ENCODE results near the gene CTSO.
A peak's percentile ranks its signal among the peaks of the same experiment; 100 is the strongest.

The CTSO gene, protein sequence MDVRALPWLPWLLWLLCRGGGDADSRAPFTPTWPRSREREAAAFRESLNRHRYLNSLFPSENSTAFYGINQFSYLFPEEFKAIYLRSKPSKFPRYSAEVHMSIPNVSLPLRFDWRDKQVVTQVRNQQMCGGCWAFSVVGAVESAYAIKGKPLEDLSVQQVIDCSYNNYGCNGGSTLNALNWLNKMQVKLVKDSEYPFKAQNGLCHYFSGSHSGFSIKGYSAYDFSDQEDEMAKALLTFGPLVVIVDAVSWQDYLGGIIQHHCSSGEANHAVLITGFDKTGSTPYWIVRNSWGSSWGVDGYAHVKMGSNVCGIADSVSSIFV

DNA sequence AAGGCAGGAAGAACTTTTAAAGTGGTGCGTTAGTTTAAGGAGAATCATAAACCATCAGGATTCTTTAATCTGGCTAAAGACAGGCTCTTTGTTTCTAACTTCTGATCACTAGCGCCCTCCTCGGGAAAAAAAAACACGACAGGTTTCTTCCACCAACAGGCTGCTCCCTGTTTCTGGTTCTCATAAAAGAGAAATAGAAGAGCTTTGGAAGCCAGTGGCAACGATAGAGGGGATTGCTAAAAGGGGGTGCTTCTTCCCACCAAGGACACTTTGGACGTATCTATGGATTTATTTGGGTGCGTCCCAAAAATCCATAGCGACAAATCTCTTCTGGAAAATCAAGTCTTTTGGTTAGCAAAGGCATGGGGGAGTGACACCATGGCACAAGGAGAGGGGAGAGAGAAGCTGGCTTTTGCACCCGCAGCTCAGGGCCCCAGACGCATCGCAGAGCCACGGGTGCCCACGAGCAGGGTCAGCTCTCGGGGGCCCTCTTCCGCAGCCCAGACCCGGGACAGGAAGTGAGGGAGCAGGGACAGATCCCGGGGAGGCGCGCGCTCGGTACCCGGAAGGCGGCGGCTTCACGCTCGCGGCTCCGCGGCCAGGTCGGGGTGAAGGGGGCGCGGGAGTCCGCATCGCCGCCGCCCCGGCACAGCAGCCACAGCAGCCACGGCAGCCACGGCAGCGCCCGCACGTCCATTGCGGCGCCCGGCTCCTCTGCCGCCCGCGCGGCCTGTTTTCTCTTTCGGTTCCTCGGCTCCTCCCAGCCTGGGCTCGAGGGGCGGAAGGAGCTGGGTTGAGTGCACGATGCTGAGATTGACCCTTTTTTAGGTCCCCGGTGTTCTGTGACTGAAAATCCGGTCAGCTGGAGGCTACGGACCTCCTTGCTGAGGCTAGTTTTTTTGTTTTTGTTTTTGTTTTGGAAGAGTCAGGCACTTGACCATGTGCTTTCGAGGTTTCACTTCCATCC, at the start of gene CTSO:
CTSO (minus strand) TSS at position 716 of the 967 bp plus-strand sequence; CDS start at position 697, 19 bp downstream.
- DNase-seq (ENCODE audit: low spot score), result peak; percentile 83

DNA sequence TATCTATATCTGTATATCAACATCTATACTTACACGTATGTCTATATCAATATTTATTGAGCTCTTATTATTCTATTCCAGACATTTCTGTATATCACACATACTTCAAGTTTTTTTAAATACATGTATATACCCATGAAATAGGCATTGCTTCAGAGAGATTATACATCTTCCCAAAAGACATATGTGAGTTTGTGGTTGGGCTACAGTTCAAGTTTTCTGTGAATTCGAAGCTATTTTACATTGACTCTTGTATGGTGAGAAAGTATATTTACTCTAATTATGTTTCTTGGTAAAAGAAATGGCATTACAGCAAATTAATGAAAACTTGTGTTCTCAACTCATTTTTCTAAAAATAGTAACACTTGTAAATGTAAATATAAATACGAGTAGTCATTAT, 46.8 kb upstream of the CTSO start:
- DNase-seq (ENCODE audit: low spot score), result no peak

DNA sequence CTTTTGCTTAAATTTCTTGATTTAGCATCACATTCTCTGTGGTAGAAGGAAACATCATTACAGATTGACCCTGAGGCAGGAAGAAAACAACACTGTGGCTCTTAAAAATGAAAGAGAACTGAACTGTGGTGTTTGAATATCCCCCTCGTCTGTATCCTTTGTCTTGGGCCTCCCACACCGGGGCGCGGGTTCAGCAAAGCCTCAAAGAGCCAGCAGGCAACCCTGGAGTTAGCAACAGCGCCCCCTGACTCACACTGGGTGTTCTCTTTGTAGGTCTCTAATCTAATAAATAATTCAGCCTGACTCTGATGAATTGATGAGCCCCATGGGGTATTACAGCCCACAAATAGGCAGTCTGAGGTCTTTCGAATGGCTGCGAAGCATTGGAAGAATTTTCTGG, 46.1 kb upstream of the CTSO start:
- no peak for DNase-seq (ENCODE audit: low spot score)

DNA sequence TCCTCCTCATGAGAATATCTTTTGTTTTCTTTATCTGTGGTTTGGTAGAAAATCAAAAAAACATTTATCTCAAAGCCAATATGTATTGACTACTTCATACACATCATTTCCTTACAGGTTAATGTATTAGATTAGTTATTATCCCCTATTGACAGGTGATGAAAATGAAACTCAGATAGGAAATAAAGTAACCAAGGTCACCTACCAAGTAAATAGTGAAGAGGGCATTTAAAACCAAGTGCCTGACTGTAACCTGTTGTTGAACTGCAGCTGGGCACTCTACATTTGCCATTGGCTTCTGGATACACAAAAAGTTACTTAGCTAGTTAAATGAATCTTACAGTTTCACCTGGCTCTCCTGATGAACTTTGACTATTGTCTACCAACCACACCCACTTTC, 41.4 kb upstream of the CTSO start:
- DNase-seq (ENCODE audit: low spot score), result no peak

DNA sequence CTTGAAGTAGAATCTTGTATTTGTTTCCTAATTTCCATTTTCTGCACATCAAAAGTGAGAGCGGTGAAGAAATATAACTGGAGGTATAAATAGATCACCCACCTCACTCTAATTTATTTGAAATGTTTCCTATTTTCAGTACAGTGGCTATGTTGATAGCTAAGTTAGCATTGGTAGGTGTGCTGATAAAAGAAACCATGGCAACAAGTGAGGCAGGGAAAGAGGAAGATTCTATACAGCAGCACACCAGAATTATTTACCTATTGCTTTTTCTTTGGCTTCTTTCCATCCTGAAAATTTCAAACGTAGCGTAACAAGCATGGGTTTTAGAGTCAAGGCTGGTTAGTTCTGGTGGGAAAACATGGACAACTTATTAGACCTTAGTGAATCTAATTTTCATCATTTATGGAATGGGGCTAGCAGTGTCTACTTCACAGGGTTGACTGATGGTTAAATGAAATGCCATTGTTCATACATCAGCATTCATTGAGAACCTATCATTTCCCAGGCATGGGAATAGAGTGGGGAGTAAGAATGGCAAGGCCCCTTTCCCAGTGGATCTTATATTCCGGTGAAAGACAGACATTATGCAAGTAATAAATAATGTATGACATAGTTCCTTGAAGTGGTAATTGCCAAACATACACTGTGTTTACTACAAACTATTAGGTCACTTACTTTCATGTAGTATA, 30.6 kb upstream of the CTSO start:
- no peak for DNase-seq (ENCODE audit: low spot score)

DNA sequence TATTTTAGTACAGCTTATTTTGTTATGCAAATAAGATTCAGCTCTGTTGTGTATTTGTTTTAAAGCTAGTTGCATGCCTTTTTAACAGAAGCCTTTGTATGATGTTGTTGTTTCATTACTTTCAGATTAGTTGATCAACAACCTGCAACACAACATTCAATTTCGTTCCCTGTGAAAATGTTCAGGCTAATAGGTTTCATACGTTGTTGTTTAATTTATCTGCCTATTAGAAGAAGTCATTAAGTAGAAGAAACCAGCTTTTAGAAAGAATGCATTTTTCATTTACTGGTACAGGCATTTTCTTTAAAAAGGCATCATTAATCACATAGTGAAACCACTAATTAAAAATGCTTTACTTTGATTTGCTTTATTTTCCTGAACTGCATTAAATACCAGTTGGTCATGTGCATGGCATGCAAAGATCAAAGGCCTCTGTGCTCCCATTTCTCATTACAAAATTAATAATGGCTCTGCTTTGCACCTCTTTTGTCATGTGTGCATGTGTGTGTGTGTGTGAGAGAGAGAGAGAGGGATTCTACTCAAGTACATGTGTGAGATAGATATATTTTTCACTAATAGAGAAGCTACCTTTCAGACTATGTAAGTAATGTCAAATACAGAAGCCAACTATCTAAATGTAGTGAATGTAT, 29.2 kb upstream of the CTSO start:
- no peak for DNase-seq (ENCODE audit: low spot score)

DNA sequence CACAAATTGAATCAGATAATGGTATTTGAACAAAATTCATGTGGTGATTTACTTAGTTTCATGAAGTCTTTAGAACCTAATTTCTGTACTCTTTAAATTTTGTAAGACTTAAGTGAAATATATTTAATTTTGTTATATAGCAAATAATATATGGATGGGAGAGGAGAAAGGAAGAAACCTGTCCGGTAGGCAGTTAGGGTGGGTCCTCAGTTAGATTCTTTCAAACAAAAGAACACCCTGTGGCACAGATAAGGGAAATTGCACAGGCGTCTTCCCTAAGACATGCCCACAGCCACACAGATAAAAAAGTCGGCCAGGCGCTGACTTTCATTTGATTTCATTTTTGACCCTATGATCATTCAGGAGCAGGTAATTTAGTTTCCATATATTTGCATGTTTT, 25.1 kb upstream of the CTSO start:
- no peak for DNase-seq (ENCODE audit: low spot score)

DNA sequence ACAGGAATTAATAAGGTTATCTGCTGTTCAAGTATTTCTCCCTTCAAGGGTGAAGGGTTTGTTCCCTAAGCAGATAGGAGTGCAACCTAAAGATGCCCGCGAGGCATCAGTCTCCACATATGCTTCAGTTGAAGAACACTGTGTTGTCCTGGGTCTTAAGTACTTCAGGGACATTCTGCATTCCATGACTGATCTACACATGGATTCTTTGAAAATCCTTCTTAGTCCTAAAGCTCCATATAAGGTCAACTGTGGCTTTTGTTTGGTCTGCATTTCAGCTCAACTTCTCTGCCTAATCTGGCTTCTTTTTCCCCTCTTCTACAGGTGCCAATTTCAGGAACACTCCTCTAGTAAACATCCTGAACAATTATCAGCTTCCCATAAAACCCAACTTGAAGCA, 21.8 kb upstream of the CTSO start:
- no peak for DNase-seq (ENCODE audit: low spot score)

DNA sequence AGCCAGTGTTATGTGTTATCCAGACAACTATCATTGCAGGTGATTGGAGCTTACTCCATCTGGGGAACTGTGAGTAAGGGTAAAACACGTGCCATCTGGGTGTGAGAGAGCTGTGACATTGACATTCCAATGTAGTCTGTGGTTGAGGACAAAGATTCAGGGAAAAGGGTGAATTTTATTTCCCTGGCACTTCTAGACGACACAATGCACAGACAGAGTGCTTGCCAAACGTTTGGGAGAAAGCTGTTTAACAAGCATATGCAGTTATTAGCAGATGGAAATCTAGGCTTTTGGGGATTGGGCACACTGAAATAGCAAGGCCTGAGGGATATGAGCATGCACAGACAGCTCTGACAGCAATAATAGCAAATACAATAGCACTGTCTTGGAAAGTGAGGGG, 21.3 kb upstream of the CTSO start:
- DNase-seq (ENCODE audit: low spot score), result no peak

DNA sequence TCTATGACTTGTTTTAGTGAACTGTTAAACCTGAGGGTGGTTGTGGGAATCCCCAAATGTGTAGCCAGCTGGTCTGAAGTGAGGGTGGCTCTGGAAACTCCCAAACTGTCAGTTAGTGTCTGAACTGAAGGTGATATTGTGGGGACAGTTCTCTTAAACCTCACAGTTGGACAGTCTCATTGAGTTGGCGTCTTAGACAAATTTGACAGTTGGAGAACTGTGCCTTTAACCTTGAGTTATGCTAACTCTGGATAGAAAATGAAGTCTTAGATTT, 20.7 kb upstream of the CTSO start:
- no peak for DNase-seq (ENCODE audit: low spot score)

DNA sequence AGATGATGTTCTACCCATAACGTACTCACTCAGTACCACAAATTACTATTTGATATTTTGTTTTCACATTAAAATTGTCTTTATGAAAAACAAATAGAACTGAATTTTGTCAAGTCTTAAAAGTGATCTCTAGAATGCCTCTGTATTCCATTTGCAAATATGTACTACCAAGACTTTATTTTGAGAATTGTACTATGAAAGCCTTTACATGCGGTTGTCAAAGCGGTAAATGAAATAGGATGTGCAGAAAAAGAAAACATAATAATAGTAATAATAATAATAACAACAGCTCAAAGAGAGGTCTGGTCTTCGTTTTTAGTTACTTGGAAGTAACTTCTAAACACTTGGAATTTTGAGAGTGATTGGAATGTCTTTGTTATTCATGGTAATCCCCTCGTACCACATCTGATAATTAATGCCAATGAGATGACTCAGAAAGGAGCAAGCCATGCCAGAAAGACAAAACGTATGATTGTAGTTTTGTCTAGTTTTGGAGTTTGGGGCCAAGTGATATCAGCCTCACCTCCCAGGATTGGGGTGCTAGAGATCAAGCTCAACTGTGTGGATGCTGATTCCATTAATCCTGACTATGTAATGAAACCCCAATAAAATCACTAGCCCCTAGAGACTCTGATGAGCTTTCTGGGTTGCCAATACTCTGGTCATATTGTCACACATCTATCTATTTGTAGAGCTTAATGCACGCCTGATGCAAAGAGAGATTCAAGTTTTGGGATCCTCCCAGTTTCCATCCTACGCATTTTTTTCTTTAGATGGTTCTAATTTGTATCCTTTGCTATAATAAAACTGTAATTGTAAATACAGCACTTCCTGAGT, 20.2 kb upstream of the CTSO start:
- DNase-seq (ENCODE audit: low spot score), result peak; percentile 83

DNA sequence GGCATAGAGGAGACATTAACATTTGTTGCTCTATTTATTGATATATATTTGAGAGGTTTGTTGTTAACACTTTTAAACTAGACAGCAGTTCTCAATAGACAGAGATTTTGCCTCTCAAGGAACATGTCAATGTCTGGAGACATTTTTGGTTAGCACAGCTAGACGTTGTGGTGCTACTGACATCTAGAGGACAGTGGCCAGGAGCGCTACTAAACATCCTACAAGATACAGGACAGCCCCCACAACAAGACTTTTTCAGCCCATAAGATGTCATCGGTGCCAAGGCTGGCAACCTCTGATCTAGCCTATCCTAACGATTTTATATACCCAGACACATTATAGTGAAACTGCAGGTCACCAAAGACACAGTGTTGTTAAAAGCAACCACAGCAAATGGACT, 18.4 kb upstream of the CTSO start:
- DNase-seq (ENCODE audit: low spot score), result peak; percentile 54

DNA sequence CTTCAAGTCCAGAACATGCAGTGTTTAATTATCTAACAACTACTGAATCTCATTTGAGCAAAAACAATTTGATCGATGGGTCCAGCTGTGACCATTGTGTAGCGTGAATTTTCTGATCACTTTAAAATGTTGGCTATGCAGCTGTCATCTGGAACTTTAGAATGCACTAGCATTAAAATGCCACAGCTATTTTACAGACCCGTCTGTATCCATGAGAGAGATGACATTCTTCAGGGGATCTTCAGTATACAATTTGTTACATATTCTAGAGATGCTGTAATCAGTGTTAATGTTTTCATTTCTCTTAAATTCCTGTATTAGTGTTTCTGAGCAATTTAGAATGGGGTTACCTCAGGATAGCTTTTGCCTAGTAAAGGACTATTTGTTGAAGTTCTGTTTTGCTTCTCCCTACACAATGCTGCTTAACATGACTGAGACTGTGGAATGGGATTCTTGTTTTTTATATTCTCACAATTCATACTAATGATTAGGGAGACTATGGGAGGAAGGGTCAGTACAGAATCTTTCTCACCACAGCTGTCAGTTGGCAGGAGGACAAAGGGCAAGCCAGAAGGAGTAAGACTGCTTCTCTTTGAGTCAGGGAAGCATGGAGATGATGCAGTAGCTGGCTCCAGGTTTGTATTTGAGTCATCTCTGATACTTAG, 13.2 kb upstream of the CTSO start:
- no peak for DNase-seq (ENCODE audit: low spot score)

DNA sequence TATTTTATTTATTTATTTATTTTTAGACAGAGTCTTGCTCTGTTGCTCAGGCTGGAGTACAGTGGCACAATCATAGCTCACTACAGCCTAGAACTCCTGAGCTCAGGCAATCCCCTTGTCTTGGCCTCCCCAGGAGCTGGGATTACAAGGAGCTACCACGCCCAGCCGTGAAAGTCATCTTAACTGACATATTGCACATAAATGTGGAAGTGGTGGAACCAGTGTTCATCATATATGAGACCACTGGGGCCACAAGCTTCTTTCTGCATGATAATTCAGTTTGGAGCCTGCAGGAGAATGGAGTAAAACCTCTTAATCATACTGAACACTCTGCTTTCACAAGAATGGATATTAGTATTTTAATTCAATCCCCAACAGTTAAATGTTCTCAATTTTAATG, 12.5 kb upstream of the CTSO start:
- DNase-seq (ENCODE audit: low spot score), result no peak

DNA sequence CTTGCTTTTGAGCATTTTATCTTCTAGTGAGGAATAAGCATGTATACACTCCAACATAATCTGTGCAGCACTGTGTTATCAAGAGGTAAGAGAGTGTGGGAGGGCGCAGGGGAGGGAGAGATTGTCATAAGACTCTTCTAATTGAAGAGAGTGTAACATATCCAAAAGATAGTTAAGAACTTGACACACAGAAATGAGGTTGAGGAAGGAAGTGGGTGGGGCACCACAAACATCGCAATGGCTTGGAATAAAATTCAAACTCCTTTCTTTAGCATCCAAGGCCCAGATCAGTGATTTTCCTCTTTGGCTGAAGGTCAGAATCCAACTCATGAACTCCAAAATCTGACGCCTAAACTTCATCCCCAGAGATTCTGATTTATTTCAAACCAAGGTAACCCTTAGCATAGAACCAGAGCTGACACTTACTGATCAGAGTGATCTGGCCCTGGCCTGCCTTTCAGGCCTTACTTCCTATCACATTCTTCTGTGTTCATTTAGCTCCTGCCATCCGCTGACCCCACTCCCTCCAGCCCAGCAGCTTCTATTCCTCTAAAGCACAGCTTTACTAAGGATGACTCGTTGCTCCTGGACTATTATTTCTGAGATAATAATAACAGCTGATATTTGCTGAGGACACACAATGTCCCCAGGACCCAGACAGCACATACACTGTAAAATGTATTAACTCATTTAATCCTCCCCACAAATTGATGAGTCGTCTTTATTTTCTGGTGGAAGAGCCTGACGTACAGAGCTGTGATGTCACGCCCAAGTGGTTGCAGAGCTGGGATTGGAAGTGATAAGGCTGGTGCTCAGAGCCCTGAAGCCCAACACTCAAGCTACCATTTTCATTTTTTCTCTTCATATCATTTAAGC, 10.6 kb upstream of the CTSO start:
- no peak for DNase-seq (ENCODE audit: low spot score)

DNA sequence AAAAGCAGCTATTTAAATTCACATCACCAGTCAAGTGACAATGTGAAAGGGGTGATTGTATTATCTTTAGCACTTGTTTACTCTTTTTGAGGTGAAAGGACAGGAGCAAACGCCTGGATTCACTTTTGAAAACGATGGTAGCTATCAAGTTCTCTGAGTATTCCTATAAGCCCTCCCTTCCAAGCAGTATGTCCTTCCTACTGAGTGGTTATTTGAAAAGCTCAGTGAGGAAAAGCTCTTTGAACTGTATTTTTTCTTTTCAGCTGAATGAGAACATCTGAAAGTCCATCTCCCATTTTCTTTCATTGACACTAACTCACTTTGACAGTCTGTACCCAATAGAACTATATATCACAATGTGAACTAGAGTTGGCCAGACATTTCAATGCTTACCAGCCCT, 9.1 kb upstream of the CTSO start:
- no peak for DNase-seq (ENCODE audit: low spot score)

DNA sequence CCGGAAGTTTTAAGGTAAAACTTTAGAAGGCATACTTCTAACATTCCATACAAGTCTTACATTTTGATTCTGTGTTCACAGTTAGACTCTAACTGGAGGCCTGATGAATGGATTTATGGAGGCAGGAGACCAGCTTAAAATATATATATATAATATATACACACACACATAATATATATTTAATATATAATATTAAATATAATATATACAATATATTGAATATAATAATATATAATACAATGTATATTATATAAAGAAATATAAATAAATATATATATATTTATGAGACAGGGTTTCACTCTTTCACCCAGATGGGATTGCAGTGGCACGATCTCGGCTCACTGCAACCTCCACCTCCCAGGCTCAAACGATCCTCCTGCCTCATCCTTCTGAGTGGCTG, 7.9 kb upstream of the CTSO start:
- no peak for DNase-seq (ENCODE audit: low spot score)

DNA sequence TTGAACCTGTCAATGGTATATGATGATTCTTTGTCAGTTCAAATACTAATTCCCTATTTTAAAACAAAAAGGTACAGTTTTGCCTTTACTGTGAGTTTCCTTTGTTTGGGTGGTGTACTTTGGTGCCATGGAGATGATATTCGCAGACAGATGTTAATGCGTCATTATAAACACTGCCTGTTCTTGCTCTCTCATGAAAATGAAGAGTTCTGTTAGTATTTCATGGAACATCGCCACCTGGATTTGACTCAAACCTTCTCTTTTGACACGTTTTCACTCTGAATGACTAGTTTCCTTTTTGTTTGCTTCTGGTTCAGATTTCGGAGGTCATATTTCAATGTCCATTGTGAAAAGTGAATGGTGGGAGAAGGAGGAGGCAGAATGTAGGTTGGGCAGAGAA, 6.9 kb upstream of the CTSO start:
- peak; percentile 75 for DNase-seq (ENCODE audit: low spot score)

DNA sequence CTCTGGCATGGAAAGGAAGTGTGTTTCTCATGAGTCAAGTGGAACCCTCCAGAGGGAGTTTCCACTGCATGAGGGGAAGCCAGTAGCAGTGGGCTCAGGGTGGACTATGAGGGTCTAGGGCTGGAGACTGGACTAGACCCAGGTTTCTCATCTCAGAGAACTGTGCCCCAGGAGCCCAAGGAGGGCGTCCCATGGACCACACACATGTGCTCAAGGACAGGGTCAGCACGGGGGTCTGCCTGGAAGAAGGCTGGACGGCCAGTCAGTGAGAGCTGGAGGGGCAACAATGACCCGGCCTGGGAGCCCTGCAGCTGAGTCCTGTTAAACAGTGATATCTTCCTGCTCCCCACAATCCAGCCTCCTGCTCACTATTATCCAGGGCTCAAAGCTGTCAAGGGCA, 5.8 kb upstream of the CTSO start:
- DNase-seq (ENCODE audit: low spot score), result no peak

DNA sequence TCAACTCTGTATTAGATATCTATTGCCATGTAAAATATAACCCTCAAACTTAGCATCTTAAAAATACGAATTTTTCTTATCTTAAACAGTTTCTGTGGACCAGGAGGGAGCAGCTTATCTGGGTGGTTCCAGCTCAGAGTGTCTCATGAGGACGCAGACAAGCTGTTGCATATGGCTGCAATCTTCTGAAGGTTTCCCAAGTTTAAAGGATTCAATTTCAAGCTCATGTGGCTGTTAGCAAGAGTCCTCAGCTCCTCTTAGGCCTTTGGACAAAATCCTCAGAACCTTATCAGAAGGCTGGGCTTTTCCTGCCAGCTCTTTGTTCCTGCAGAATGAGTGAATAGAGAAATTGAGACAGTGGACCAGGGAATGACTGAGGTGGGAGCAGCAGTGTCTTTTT, 2.8 kb upstream of the CTSO start:
- DNase-seq (ENCODE audit: low spot score), result no peak

Data from COLO829 (cell line).